Stimulated activated naive CD8-positive, alpha-beta T cell treated with anti-CD3 and anti-CD28 coated beads, Interleukin-15, Interleukin-2, amounts not matched to agents 100 ng/mL and 50 ng/mL, for 24 hours (primary cell): Measurements from ENCODE around the gene SARM1.

Experiments used
- H3K27ac Mint-ChIP-seq: one replicate; pipeline ENCODE4 v1.8.0; 2021; ENCODE audit warnings: mild to moderate bottlenecking, mixed read lengths
- H3K27me3 Mint-ChIP-seq: one replicate; pipeline ENCODE4 v1.8.0; 2021; ENCODE audit warnings: mixed read lengths
- H3K36me3 Mint-ChIP-seq: one replicate; pipeline ENCODE4 v1.8.0; 2021; ENCODE audit warnings: low read depth, mixed read lengths
- H3K4me1 Mint-ChIP-seq: one replicate; pipeline ENCODE4 v1.8.0; 2021; ENCODE audit warnings: low read depth, mixed read lengths
- H3K4me3 Mint-ChIP-seq: one replicate; pipeline ENCODE4 v1.8.0; 2021; ENCODE audit warnings: mild to moderate bottlenecking, mixed read lengths
- H3K9me3 Mint-ChIP-seq: one replicate; pipeline ENCODE4 v1.8.0; 2021; ENCODE audit warnings: mixed read lengths

Gene SARM1

DNA sequence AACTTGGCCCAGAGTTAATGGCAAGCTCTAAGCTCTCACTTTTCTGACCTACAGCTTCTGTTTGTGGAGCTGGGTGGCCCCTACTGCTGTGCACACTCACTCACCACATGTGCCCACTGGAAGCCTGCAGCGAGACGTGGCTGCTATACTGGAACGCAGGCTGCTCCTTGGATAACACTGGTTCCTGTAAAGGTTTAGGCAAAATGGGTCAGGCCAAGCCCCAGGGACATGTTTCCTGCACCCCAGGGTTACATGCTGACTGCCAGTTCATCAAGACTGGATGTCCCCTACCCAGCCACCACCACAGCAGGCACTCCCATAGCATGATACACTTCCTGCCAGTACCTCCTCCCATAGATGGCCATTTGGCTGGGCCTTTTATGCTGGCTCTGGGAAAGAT is 22.5 kb upstream of the SARM1 start:
- Mint-ChIP-seq H3K27me3 (no peaks in the 10 kb centered on the region), H3K4me3 (no peak overlapping the region), H3K4me1 (no peaks in the 10 kb centered on the region), H3K27ac (no peak overlapping the region), H3K9me3 (no peaks in the 10 kb centered on the region), H3K36me3 (peaks cover 60% of the 10 kb centered on the region)

DNA sequence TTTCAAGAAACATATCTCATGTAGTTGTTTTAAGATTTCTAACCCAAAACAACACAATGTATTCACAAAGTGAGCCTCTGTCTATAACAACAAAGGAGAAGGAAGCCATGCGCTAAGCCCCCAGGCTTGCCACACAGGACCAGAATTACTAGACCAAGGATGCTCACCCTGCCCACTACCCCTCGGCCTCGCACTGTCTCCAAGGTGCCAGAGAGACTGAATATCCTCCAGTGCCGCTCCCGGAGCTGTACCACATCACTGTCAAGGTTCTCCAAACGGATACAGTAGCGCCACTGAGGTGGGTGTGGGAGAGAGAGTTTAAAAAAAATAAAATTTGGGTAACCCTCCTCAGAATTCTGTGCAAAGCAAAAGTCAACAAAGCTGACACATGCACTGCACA is 21.2 kb upstream of the SARM1 start:
- Mint-ChIP-seq H3K4me3 (no peak overlapping the region), H3K27ac (no peak overlapping the region)

DNA sequence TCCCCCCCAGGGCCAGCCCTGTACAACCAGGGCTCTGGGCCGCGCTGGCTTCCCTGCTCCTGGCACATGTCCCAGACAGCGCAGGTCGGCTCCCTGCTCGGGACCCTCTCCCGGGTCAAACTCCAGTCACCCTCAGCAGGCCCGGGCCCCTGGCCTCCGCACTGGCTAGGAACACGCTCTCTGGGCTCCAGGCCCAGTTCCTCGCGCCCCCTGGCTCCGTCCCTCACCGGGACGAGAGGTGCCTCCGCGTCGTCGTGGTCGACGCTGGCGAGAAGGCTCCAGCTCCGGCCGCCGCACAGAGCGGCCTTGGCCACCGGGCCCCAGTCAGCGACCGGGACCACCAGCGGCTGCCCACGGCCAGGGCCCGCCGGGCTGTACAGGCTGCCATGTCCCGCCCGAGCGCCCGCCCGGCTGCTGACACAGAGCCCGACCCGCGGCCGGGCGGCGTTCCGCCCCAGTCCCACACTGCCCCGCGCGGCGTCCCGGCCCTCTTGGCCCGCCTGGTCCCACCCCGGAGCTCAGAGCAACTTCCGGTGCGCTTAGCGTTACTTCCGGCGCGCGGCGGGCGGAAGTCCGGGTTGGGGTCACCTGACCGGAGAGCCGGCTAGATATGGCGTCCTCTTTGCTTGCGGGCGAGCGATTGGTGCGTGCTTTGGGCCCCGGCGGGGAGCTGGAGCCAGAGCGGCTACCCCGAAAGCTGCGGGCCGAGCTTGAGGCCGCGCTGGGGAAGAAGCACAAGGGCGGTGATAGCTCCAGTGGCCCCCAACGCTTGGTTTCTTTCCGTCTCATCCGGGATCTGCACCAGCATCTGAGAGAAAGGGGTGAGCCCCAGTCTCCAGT is 14.2 kb upstream of the SARM1 start, which contains the start of gene POLDIP2:
POLDIP2 (minus strand) TSS at position 467 of the 840 bp plus-strand sequence; CDS start at position 388, 79 bp downstream.
- Mint-ChIP-seq H3K36me3 (peaks cover 54% of the 10 kb centered on the region), H3K9me3 (no peaks in the 10 kb centered on the region), H3K4me3 (peak within 1 kb of the TSS; percentile 90), H3K27me3 (no peaks in the 10 kb centered on the region), H3K4me1 (peaks cover 28% of the 10 kb centered on the region), H3K27ac (peak within 1 kb of the TSS; percentile 95)

More for the DNA sequence above, 21.2 kb upstream of the SARM1 start:
- Mint-ChIP-seq H3K9me3 (no peaks in the 10 kb centered on the region), H3K27me3 (no peaks in the 10 kb centered on the region), H3K4me1 (no peaks in the 10 kb centered on the region), H3K36me3 (peaks cover 65% of the 10 kb centered on the region)

DNA sequence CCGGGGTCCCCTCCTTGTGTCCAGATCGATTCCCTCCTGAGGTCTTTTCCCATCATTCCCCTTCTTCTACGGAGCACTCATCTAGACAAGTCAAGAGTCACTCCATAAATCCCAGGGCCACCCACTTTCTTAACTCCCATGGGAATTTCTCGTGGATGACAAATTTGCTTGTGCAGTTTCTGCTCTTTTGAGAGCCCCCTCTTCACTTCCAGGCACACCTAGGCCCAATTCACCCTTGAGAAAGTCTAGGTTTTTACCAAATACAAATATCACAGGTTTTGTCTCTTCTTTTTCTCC is 13.6 kb upstream of the SARM1 start:
- Mint-ChIP-seq H3K4me3 (peak overlapping the region; percentile 90), H3K27me3 (no peaks in the 10 kb centered on the region), H3K9me3 (no peaks in the 10 kb centered on the region), H3K36me3 (peaks cover 53% of the 10 kb centered on the region), H3K4me1 (peaks cover 28% of the 10 kb centered on the region), H3K27ac (peak overlapping the region; percentile 91)

DNA sequence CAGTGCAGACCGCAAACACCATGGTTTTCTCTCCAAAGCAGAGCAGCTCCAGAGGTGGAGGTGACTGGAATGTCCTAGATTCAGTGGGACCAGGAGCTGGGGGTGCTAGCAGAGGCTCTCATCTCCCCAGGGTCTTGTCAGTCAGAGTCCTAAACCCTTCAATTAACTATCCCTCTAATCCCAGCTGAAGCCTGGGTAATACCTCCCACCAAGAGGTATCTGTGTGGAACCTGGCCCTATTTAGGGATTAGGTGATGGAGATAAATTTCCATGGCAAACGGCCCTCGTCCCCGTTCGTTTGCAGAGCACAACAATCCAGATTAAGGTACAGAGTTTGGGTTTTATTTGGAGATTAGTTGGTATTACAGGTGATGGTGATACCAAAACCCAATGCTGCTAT is 8.3 kb upstream of the SARM1 start:
- no peak overlapping the region for H3K27ac Mint-ChIP-seq
- H3K36me3 Mint-ChIP-seq: peaks cover 28% of the 10 kb centered on the region
- no peaks in the 10 kb centered on the region for H3K9me3 Mint-ChIP-seq
- peaks cover 7% of the 10 kb centered on the region for H3K4me1 Mint-ChIP-seq
- H3K27me3 Mint-ChIP-seq: no peaks in the 10 kb centered on the region
- H3K4me3 Mint-ChIP-seq: no peak overlapping the region

DNA sequence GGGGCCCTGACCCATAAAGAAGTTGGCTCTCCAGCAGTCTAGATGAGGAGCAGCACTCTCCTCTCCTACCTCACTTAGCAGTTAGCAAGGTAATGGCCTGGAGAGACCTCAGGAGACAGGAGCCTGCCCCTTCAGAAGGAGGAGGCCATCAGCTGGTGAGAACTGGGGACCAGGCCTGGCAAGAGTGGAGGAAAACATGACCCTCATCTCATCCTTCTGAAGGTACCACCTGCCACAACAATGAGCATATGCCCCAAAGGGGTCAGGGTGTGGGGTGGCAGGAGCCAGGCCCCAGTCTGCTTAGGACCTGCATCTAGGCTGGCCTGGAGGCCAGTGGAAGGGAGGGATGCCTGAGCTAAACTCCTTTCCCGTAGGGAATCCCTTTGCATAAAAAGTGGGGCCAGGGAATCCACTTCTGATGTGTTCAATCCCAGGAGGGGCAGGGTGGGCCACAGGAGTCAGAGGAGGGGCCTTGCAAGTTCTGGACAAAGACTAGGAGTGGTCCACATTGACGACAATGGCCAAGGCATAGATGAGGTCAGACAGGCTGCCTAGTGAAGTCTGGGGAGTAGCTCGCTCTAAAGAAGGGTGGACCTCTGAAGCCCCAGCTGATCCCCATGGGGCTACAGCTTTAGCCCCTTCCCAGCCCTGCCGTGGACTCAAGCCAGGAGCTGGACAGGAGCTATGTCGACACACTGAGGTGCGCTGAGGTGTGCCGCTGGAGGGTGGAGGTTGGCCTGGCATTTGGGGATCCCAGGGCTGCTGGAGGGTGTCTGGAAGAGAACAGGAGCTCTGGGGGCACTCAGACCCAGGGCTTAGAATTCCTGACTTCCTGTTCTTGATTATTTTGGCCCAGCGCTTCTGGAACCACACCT is 7.5 kb upstream of the SARM1 start:
- no peaks in the 10 kb centered on the region for H3K4me1 Mint-ChIP-seq
- H3K4me3 Mint-ChIP-seq: no peak overlapping the region
- H3K27ac Mint-ChIP-seq: no peak overlapping the region
- H3K36me3 Mint-ChIP-seq: peaks cover 26% of the 10 kb centered on the region
- no peaks in the 10 kb centered on the region for H3K27me3 Mint-ChIP-seq
- H3K9me3 Mint-ChIP-seq: no peaks in the 10 kb centered on the region

DNA sequence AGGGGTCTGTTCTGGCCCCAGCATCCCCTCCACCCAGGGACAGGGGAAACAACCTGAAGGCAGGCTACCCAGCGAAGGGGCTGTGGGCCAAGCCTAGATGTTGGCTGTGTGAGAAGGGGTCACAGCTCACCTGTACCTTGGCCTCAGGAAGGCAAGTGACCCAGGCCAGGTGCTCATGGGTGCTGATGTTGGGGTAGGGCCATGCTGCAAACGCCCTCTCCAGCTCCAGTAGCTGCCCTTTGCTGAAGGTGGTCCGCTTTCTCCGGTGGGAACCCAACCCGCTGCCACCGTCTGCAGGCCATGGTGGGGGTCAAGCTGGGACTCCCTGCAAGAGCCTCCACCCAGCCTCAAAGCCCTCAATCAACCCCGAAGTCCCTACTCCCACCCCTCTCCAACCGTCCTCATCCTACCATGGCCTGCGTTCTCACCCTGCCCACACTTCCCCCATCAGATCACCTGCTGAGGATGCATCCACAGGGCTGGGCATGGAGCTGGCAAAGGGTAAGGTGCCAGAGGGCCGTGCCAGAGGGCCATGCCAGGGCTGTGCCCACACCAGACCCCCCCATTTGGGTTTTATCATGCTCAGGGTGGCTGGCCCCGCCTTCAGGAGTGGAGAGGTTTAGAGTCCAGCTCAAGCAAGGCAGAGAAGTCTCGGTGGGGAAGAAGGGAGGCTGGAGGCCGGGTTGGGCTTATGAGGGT is 6.7 kb upstream of the SARM1 start, which contains the start of gene SEBOX:
SEBOX (minus strand) TSS at position 535 of the 699 bp plus-strand sequence; CDS start at position 487, 48 bp downstream.
- Mint-ChIP-seq H3K9me3 (no peaks in the 10 kb centered on the region), H3K27me3 (no peaks in the 10 kb centered on the region), H3K4me3 (no peak within 1 kb of the TSS), H3K36me3 (peaks cover 21% of the 10 kb centered on the region), H3K27ac (no peak within 1 kb of the TSS), H3K4me1 (no peaks in the 10 kb centered on the region)

DNA sequence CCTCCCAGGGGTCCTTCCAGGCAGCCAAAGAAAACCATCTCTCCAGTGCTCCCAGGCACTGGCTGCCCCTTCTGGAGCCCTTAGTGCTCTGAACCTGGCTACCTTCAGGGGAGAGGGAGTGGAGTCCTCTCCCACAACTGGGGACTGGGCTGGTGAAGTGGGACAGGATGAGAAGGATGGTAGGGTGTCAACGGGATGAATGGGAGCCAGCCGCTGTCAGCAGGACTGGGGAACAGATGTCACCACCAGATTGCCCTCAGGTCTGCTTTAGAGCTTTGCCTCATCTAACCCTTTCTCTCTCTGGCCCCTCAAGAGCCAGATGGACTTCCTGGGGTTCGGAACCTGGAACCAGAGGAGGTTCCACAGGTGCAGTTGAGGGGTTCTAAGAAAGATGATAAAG is 6.0 kb upstream of the SARM1 start:
- no peaks in the 10 kb centered on the region for H3K9me3 Mint-ChIP-seq
- H3K27me3 Mint-ChIP-seq: no peaks in the 10 kb centered on the region

DNA sequence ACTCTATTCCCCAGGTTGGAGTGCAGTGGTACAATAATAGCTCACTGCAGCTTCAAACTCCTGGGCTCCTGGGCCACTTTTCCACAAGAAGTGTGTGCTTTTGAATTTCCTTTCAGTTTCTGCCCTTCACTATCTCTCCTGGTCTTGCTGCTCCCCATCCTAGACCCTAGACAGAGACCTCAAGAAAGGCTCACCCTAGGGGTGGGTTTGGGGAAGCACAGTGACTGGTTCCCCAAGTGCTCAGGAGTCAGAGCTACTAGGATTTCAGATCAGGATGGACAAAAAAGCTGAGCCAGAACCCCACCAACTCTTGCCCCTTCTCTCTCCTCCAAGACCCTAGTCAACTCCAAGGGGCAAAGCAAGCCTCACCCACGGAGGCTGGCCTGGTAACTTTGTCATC is 4.9 kb upstream of the SARM1 start:
- Mint-ChIP-seq H3K36me3 (peaks cover 5% of the 10 kb centered on the region), H3K27ac (no peak overlapping the region), H3K27me3 (no peaks in the 10 kb centered on the region), H3K4me3 (no peak overlapping the region), H3K4me1 (peaks cover 8% of the 10 kb centered on the region), H3K9me3 (no peaks in the 10 kb centered on the region)

More for the DNA sequence above, 6.0 kb upstream of the SARM1 start:
- Mint-ChIP-seq H3K36me3 (peaks cover 16% of the 10 kb centered on the region), H3K27ac (no peak overlapping the region), H3K4me1 (no peaks in the 10 kb centered on the region), H3K4me3 (no peak overlapping the region)

DNA sequence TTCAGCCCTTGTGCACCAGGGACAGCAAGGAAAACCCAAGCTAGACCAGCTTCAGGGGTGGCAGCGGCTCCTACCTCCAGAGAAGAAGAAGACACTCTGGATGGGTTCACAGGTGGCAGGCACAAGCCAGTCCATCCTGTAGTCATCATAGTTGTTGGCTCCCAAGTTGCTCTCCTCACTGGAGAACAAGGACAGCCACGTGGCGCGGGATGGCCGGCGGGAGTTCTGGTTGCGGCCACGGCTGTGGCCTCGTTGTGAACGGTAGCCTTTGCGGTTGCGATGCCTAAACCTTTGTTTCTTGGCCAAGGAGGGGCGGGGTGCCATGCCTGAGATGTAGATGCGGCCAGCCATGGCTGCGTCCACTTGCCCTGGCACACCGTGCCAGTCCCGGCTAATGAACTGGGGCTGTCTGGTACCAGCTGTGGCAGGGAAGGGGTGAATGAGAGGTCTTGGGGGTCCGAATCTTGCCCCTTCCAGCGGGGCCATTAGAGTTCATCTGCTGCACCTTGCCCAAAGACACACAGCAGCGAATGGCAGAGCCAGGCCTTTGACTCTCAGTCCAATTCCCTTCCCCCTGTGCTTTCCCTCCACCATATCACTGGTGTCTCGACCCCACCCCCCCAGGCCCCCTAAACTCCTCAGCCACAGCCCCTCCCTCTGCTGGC is 3.7 kb upstream of the SARM1 start:
- Mint-ChIP-seq H3K27me3 (no peaks in the 10 kb centered on the region), H3K9me3 (no peaks in the 10 kb centered on the region), H3K4me1 (peaks cover 11% of the 10 kb centered on the region), H3K36me3 (peaks cover 4% of the 10 kb centered on the region), H3K27ac (no peak overlapping the region), H3K4me3 (no peak overlapping the region)

DNA sequence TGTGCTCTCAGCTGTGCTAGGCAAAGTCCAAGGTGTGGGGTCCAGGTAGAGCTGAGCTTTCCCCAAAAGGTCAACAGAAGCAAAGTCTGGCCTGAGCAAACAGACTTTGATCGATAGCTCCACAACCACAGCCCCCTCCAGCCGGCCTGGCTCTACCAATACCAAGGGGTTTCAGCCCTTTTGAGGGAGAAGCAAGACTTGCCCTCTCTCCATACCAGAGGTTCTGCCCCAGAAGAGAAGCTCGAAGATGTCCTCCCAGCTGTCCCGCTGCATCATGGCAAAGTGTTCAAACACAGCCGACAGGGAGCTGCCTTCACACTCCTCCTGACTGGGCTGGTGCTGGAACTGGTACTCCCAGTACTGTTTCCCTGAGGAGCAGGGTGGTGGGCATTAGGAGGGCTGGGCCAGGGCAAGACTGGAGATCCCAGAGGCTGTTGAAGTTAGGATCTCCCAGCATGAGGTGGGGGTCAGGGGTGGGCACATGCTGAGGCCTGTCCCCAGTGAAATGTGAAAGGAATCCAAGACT is 3.1 kb upstream of the SARM1 start:
- H3K27ac Mint-ChIP-seq: no peak overlapping the region
- H3K4me1 Mint-ChIP-seq: peaks cover 17% of the 10 kb centered on the region

DNA sequence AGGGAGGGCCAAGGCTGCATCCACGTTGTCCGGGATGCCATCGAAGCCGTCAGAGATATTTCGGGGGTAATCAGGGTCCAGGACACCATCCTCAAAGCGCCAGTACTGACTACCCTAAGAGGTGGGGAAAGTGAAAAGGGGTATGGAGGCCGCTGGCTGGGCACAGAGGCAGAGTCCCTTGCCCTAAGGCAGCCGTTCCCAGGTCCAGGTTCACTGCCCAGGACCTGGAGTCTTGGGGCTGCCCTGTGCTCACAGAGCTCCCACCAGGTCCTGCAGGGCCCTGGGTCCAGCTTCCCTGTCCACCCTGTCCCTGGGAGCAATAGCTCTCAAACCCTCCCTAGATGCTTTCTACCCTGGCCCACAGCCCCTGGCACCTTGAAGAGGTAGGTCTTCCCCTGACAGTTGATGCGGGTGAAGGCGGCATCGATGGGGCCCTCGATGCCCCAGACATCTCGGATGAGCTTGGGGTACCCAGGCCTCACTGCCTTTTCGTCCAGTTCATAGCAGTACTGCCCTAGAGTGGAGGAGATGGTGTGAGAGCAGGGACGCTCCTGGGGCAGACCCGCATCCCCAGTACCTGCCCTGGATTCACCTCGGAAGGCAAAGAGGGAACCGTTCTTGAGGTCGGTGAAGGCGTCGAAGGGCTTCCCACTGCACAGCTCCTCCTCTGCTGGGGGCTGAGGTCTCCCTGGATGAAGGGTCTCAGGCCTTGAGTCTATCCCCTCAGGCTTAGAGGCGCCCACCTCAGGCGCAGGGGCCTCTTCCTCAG is 2.4 kb upstream of the SARM1 start:
- Mint-ChIP-seq H3K27me3 (no peaks in the 10 kb centered on the region), H3K4me3 (no peak overlapping the region), H3K36me3 (no peaks in the 10 kb centered on the region), H3K4me1 (peaks cover 21% of the 10 kb centered on the region), H3K9me3 (no peaks in the 10 kb centered on the region), H3K27ac (no peak overlapping the region)

More for the DNA sequence above, 3.1 kb upstream of the SARM1 start:
- Mint-ChIP-seq H3K36me3 (peaks cover 4% of the 10 kb centered on the region), H3K27me3 (no peaks in the 10 kb centered on the region), H3K9me3 (no peaks in the 10 kb centered on the region), H3K4me3 (no peak overlapping the region)

DNA sequence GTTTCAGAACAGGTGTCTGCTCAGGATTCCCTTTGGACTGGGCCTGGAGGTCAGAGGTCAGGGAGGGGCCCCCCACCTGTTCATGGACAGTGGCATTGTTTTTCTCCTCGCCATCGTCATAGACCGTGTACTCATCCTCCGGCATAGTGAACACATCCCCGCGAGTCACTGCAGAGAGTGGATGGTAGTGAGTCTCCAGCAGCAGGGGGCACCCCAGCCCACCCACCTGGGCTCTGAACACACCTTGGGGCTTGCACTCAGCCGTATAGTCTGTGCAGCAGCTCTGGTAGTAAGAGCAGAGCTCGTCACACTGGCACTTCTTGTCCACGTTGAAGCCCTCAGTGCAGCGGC is 1.8 kb upstream of the SARM1 start:
- Mint-ChIP-seq H3K9me3 (no peaks in the 10 kb centered on the region), H3K36me3 (peaks cover under 1% of the 10 kb centered on the region), H3K4me1 (peaks cover 21% of the 10 kb centered on the region)

More for the DNA sequence above, 1.8 kb upstream of the SARM1 start:
- Mint-ChIP-seq H3K4me3 (no peak overlapping the region), H3K27me3 (no peaks in the 10 kb centered on the region), H3K27ac (no peak overlapping the region)
